Kidney (tissue), 14 donors: ENCODE data around the gene TCHH. TPM values are rescaled to one million over a fixed set of nuclear protein-coding genes. Genes with fewer than 3 reads are reported as not detected.

Experiments
- DNase-seq, 5 donors: peaks; one replicate each; pipeline ENCODE4 v3.0.0-alpha.2; 2013 to 2020
- FAIRE-seq: peaks from 2 replicates; lab custom pipeline; 2012; peaks lifted over from hg19 to GRCh38; lab: Jason Lieb, UNC
- H3K27ac ChIP-seq, 2 donors: one replicate each; pipeline ENCODE4 v1.7.0; 2013; ENCODE audit warnings: low read depth in 2 of 2, low read length in 2 of 2, inconsistent platforms in 1 of 2
- H3K27me3 ChIP-seq: one replicate; pipeline ENCODE4 v1.7.1; 2013; ENCODE audit warnings: low read length, inconsistent platforms; ENCODE audit not compliant: control insufficient read depth, insufficient read depth
- H3K36me3 ChIP-seq, 3 donors: one replicate each; pipeline versions ENCODE4 v1.7.0 to v1.7.1; 2013; ENCODE audit warnings: low read length in 3 of 3, control low read depth in 1 of 3, inconsistent platforms in 1 of 3; ENCODE audit not compliant: insufficient read depth in 3 of 3, control insufficient read depth in 2 of 3
- H3K4me1 ChIP-seq, 3 donors: one replicate each; pipeline versions ENCODE4 v1.7.0 to v1.7.1; 2013; ENCODE audit warnings: low read length in 3 of 3, inconsistent platforms in 1 of 3, low read depth in 1 of 3; ENCODE audit not compliant: control insufficient read depth in 2 of 3, insufficient read depth in 2 of 3
- H3K4me3 ChIP-seq, 3 donors: one replicate each; pipeline versions ENCODE4 v1.7.0 to v1.8.1; 2013; ENCODE audit warnings: low read length in 3 of 3, control low read depth in 1 of 3, inconsistent platforms in 1 of 3
- H3K9ac ChIP-seq, 3 donors: one replicate each; pipeline versions ENCODE4 v1.7.0 to v1.7.1; 2013; ENCODE audit warnings: low read length in 3 of 3, control low read depth in 1 of 3, inconsistent platforms in 1 of 3
- H3K9me3 ChIP-seq, 3 donors: one replicate each; pipeline versions ENCODE4 v1.7.0 to v1.7.1; 2013; ENCODE audit warnings: low read length in 3 of 3, control low read depth in 1 of 3, inconsistent platforms in 1 of 3; ENCODE audit not compliant: control insufficient read depth in 2 of 3, insufficient read depth in 1 of 3
- CTCF ChIP-seq: IDR thresholded peaks from 3 replicates; pipeline ENCODE4 v1.5.1; 2012; ENCODE audit warnings: mild to moderate bottlenecking, moderate library complexity, borderline replicate concordance; ENCODE audit not compliant: insufficient read depth; ENCODE audit errors: extremely low read depth
- intact Hi-C: fragments of 100-400 bp; cut with DNase I; formaldehyde crosslinking; loops from one replicate; pipeline ENCODE4 v1.11.1; 2022
- polyA plus RNA-seq: library from polyadenylated mRNA; stranded (reverse); fragments of 350-450 nt; fragmentation: Illumina TruSeq; extraction: RNeasy Lipid Tissue Mini Kit (QIAGEN cat#74804); gene quantifications from one replicate; pipeline ENCODE4 v1.2.3, GENCODE V29; 2014; ENCODE audit warnings: low read depth, low replicate concordance; ENCODE audit not compliant: insufficient read depth
- total RNA-seq: library from RNA; stranded (reverse); fragmentation: NEBNext Ultra II Directional; extraction: Animal tissue kit (Norgen Biotek cat#: 25700); gene quantifications from one replicate; pipeline ENCODE4 v1.2.1, GENCODE V29; 2021
- donor health status: control.
- donor health status: control.
- donor health status: control.
- donor health status: control.
- donor health status: control.
- donor health status: DM: yes; HTN: yes; CAD: no.
- donor health status: Normal renal cell carcinoma (clear cell type).

Gene TCHH
- total and polyA plus RNA-seq, 2 donors from 2014 or later, result 0.13 TPM; not detected in 1

DNA sequence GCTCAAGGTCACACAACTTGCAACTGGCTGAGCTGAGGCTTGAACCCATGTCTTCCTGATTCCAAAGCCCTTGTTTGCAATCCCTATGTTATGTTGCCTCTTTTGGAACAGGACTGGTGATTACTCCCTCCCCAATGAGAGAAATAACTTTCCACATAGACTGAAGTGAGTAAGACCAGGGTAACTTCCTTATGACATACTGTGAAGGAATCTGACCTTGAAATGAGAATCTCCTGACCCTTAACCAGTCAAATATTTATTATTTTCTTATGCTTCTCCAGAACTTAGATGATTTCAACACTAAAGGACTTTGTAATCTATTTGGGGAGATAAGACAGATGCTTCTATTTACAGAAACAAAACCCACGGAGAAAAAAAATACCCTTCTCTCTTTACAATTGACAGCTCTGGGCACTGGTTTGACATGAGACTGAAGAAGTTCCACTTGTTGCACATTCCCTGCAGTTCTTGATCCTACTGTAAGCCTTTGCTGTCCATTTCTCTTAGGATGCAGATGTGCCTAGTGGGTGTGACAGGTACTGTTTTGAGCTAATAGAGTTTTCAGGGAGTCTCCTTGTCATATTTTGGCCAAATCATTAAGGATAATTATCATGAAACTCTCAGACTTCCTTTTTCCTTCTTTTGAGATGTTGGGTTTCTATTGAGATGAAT, 47.7 kb upstream of the TCHH start:
- Histone ChIP-seq H3K9me3 (no peaks in the 10 kb centered on the region), H3K27me3 (no peaks in the 10 kb centered on the region), H3K9ac (no peak overlapping the region), H3K4me1 (no peaks in the 10 kb centered on the region), H3K4me3 (no peak overlapping the region), H3K27ac (no peak overlapping the region), H3K36me3 (no peaks in the 10 kb centered on the region)
- TF ChIP-seq CTCF, result no peak
- no peak for FAIRE-seq
- DNase-seq, result peak in 2 of 5 donors; percentile 11 to 15
- intact Hi-C loops, result no loop called here

DNA sequence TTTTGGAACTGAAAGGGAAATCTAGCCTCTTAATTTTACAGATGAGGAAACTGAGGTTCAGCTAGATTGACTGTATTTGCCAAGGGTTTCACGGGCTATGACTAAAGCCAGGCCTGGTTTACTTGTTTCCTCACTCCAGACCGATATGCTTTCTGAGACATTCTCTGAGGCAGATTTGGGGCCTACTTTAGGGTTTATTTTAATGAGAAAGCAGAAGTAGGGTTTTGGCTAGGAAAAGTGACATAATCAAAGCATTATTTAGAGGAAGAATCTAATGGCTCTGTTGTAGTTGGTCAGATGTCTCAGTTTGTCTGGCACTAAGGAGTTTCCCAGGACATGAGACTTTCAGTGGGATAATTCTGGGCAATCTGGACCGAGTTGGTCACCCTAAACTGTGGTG, 45.3 kb upstream of the TCHH start:
- Histone ChIP-seq H3K4me3 (no peak overlapping the region), H3K27ac (no peak overlapping the region), H3K36me3 (no peaks in the 10 kb centered on the region), H3K27me3 (no peaks in the 10 kb centered on the region), H3K4me1 (no peaks in the 10 kb centered on the region), H3K9me3 (no peaks in the 10 kb centered on the region), H3K9ac (no peak overlapping the region)
- intact Hi-C loops, result no loop called here
- no peak for DNase-seq
- no peak for TF ChIP-seq CTCF
- FAIRE-seq, result no peak

DNA sequence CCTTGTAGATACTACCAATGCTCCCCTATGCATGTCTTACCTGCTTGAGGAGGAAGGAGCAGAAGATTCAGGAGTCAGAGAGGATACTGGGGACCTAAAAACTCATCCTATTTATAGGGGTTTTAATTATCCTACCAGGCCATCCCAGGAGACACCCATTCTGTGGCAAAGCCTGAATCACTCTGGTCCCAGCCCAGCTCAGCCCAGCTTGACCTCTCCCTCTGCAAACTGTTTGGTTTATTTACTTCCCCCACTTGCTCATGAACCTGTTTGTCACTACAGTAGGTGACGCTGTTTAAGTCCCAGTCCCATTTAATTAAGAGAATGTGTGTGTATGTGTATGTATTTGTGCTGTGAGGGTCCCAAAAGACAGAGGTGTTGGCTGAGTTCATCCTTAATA, 43.9 kb upstream of the TCHH start, which contains the start of gene RPTN:
RPTN (minus strand) TSS at position 85 of the 400 bp plus-strand sequence. CDS start 1,339 bp downstream, outside the sequence.
- Histone ChIP-seq H3K36me3 (no peaks in the 10 kb centered on the region), H3K9ac (no peak within 1 kb of the TSS), H3K4me3 (no peak within 1 kb of the TSS), H3K27ac (no peak within 1 kb of the TSS), H3K4me1 (no peaks in the 10 kb centered on the region), H3K9me3 (no peaks in the 10 kb centered on the region), H3K27me3 (no peaks in the 10 kb centered on the region)
- no peak for TF ChIP-seq CTCF
- intact Hi-C loops, result no loop called here
- FAIRE-seq, result no peak
- DNase-seq, result no peak

- Histone ChIP-seq H3K27me3 (no peaks in the 10 kb centered on the region), H3K9me3 (no peaks in the 10 kb centered on the region), H3K4me1 (no peaks in the 10 kb centered on the region), H3K4me3 (no peak overlapping the region), H3K36me3 (no peaks in the 10 kb centered on the region), H3K27ac (no peak overlapping the region), H3K9ac (no peak overlapping the region)
- TF ChIP-seq CTCF, result no peak
- FAIRE-seq, result no peak
- intact Hi-C loops, result no loop called here
- no peak for DNase-seq
These were observed 38.8 kb upstream of the TCHH start for GRCh38 chr1:152153996-152154395.
